Sigmoid colon (tissue), 7 donors: ENCODE data around the gene UBAP2. TPM values are rescaled to one million over a fixed set of nuclear protein-coding genes. Genes with fewer than 3 reads are reported as not detected.

Experiments used
- DNase-seq: peaks from one replicate; pipeline ENCODE4 v3.0.0-alpha.2; 2019
- H3K27ac ChIP-seq, 4 donors: fragments of 200-600 bp; sonication (generic); one replicate each; pipeline ENCODE4 v1.5.1; 2016 to 2019; ENCODE audit warnings: mild to moderate bottlenecking in 1 of 4
- H3K27me3 ChIP-seq, 3 donors: fragments of 200-600 bp; sonication (generic); one replicate each; pipeline ENCODE4 v1.5.1; 2019; ENCODE audit warnings: mild to moderate bottlenecking in 1 of 3
- H3K36me3 ChIP-seq, 4 donors: fragments of 200-600 bp; sonication (generic); one replicate each; pipeline ENCODE4 v1.5.1; 2016 to 2019
- H3K4me1 ChIP-seq, 4 donors: fragments of 200-600 bp; sonication (generic); one replicate each; pipeline ENCODE4 v1.5.1; 2017 to 2019
- H3K4me3 ChIP-seq, 4 donors: fragments of 200-600 bp; sonication (generic); one replicate each; pipeline ENCODE4 v1.5.1; 2017 to 2019; ENCODE audit warnings: mild to moderate bottlenecking in 2 of 4, moderate library complexity in 1 of 4
- H3K9me3 ChIP-seq, 4 donors: fragments of 200-600 bp in 3 of 4; sonication (generic) in 3 of 4; one replicate each; pipeline versions ENCODE4 v1.5.1 to v1.6.1; 2013 to 2019
- CTCF ChIP-seq, 4 experiments: fragments of 450-650 bp in 3 of 4; fragments of 200-600 bp in 1 of 4; IDR thresholded peaks; one replicate each; pipeline ENCODE4 v1.5.1; 2016 to 2019; ENCODE audit warnings: antibody characterized with exemption in 4 of 4, mild to moderate bottlenecking in 3 of 4, moderate library complexity in 2 of 4
- EP300 ChIP-seq, 4 donors: sonication (generic); formaldehyde crosslinking; IDR thresholded peaks; one replicate each; pipeline ENCODE4 v1.6.1; 2017; ENCODE audit warnings: antibody characterized with exemption in 4 of 4
- POLR2A ChIP-seq, 2 donors: fragments of 450-650 bp; IDR thresholded peaks; one replicate each; pipeline ENCODE4 v1.6.1; 2016; ENCODE audit warnings: antibody characterized with exemption in 2 of 2, mild to moderate bottlenecking in 2 of 2, moderate library complexity in 2 of 2
- POLR2AphosphoS5 ChIP-seq, 4 donors: sonication (generic); formaldehyde crosslinking; IDR thresholded peaks; one replicate each; pipeline ENCODE4 v1.6.1; 2017; ENCODE audit warnings: antibody characterized with exemption in 4 of 4
- WGBS, 2 donors: extraction: QIAGEN DNeasy Blood & Tissue Kit; methylation state at CpG; one replicate each; pipeline ENCODE4 v1.1.7; 2013; 5-methylcytosine and 5-hydroxymethylcytosine counted together
- intact Hi-C: fragments of 100-400 bp; cut with DNase I; formaldehyde crosslinking; loops from one replicate; pipeline ENCODE4 v1.15.1; 2023
- polyA plus RNA-seq, 3 donors: library from polyadenylated mRNA; stranded (reverse); fragments of 200-250 nt; gene quantifications; one replicate each; pipeline ENCODE4 v1.2.3, GENCODE V29; 2013
- total RNA-seq, 4 donors: library from RNA; depleted of rRNA; stranded (reverse); fragments of >200 nt; gene quantifications; one replicate each; pipeline ENCODE4 v1.1.0, GENCODE V29; 2016
- donor health status: healthy with polysubstance abuse.
- donor health status: Bipolar disorder and iron deficiency.
- donor health status: healthy.

The UBAP2 gene
- total and polyA plus RNA-seq, 7 donors = 6.6 to 50.4 (median 28.8) TPM

GRCh38 chr9:34001298-34001697 is 47.4 kb downstream of the UBAP2 start:
- WGBS, 2 donors = 93 to 97% methylated on average over 3 of the region's 3 CpGs
- TF ChIP-seq CTCF (IDR thresholded peaks at IDR 0.05) = no peak
- TF ChIP-seq EP300 (IDR thresholded peaks at IDR 0.05) = no peak
- TF ChIP-seq POLR2AphosphoS5 (IDR thresholded peaks at IDR 0.05) = no peak
- TF ChIP-seq POLR2A (IDR thresholded peaks at IDR 0.05) = no peak
- DNase-seq = no peak
- H3K4me3 ChIP-seq = no peak overlapping the region
- H3K4me1 ChIP-seq = no peaks in the 10 kb centered on the region
- H3K27me3 ChIP-seq = no peaks in the 10 kb centered on the region
- H3K36me3 ChIP-seq = peaks cover 0 to 23% (median 12%) of the 10 kb centered on the region in 4 donors
- intact Hi-C loops = no loop called here
- no peak overlapping the region for H3K27ac ChIP-seq
- no peaks in the 10 kb centered on the region for H3K9me3 ChIP-seq

GRCh38 chr9:33995449-33995848 is 53.2 kb downstream of the UBAP2 start:
- peaks cover 0 to 13% (median 0%) of the 10 kb centered on the region in 4 donors for H3K4me1 ChIP-seq
- no peaks in the 10 kb centered on the region for H3K9me3 ChIP-seq
- H3K27ac ChIP-seq = no peak overlapping the region
- no peaks in the 10 kb centered on the region for H3K27me3 ChIP-seq
- no peak for TF ChIP-seq CTCF (IDR thresholded peaks at IDR 0.05)
- no peak for TF ChIP-seq EP300 (IDR thresholded peaks at IDR 0.05)
- TF ChIP-seq POLR2A (IDR thresholded peaks at IDR 0.05) = no peak
- no peak for TF ChIP-seq POLR2AphosphoS5 (IDR thresholded peaks at IDR 0.05)
- no peak for DNase-seq
- intact Hi-C loops = no loop called here
- peaks cover 0 to 36% (median 12%) of the 10 kb centered on the region in 4 donors for H3K36me3 ChIP-seq
- H3K4me3 ChIP-seq = no peak overlapping the region

- 45 to 65% methylated on average over 2 of the region's 2 CpGs for WGBS, 2 donors
- no peaks in the 10 kb centered on the region for H3K27me3 ChIP-seq
- H3K9me3 ChIP-seq = no peaks in the 10 kb centered on the region
- peaks cover 0 to 39% (median 11%) of the 10 kb centered on the region in 4 donors for H3K36me3 ChIP-seq
- no peak for DNase-seq
- intact Hi-C loops = no loop called here
- no peak overlapping the region for H3K27ac ChIP-seq
- H3K4me1 ChIP-seq = peaks cover 0 to 17% (median 0%) of the 10 kb centered on the region in 4 donors
- TF ChIP-seq POLR2AphosphoS5 (IDR thresholded peaks at IDR 0.05) (no peak), POLR2A (IDR thresholded peaks at IDR 0.05) (no peak)
- H3K4me3 ChIP-seq = no peak overlapping the region
Observed at GRCh38 chr9:33993104-33993503, 55.6 kb downstream of the UBAP2 start.

- no peak for DNase-seq
- no peaks in the 10 kb centered on the region for H3K27me3 ChIP-seq
- intact Hi-C loops = no loop called here
Observed at GRCh38 chr9:33992632-33993031, 56.1 kb downstream of the UBAP2 start.

More at GRCh38 chr9:33992632-33993031, 56.1 kb downstream of the UBAP2 start:
- H3K36me3 ChIP-seq = peaks cover 0 to 36% (median 7%) of the 10 kb centered on the region in 4 donors
- TF ChIP-seq CTCF (IDR thresholded peaks at IDR 0.05) = no peak
- TF ChIP-seq POLR2A (IDR thresholded peaks at IDR 0.05) = no peak
- TF ChIP-seq POLR2AphosphoS5 (IDR thresholded peaks at IDR 0.05) = no peak
- TF ChIP-seq EP300 (IDR thresholded peaks at IDR 0.05) = no peak
- H3K9me3 ChIP-seq = no peaks in the 10 kb centered on the region
- H3K4me3 ChIP-seq = no peak overlapping the region
- 89 to 92% methylated on average over 4 of the region's 4 CpGs for WGBS, 2 donors
- no peak overlapping the region for H3K27ac ChIP-seq
- peaks cover 0 to 21% (median 0%) of the 10 kb centered on the region in 4 donors for H3K4me1 ChIP-seq
